ENCODE results near the gene RNASE1.

GRCh38 chr14:20791187-20791586, 11.5 kb downstream of the RNASE1 start:
- no peak for TF ChIP-seq EZH2 (IDR thresholded peaks at IDR 0.05; ENCODE audit: insufficient read depth, poor library complexity, severe bottlenecking)
- no peak for TF ChIP-seq EZH2phosphoT487 (IDR thresholded peaks at IDR 0.05; ENCODE audit: insufficient read depth, low read depth)
